ENCODE measurements around the gene TADA2A. TPM values are rescaled to one million over a fixed set of nuclear protein-coding genes. Genes with fewer than 3 reads are reported as not detected.

Gene TADA2A
- total RNA-seq, 1 donor from 2014 or later: 28.9 TPM

DNA sequence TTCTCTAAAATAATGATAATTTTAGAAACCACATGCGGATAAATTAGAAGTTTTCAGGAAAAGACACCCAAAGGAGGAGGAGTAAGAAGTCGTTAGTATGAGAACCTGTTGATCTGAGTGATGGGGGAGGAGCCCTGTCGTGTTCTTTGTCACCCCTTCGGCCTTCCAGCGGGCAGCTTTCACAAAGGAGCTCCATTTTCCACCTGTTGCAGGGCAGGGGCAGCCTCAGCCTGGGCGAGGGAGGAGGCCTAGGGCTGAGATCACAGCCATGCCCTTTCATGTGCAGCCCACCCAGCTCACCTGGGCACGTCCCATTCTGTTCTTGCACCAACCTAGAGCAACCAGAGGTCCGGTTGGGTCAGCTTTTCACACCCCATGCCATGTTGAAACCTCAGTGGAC lies 88.3 kb downstream of the TADA2A start:
- peak overlapping the region; percentile 34 for H3K27ac Mint-ChIP-seq
- H3K4me1 Mint-ChIP-seq: peaks cover 29% of the 10 kb centered on the region
- no peak for DNase-seq (ENCODE audit: low spot score in 2 of 2, unreplicated experiment in 2 of 2)
- TF ChIP-seq, protein P1, sequence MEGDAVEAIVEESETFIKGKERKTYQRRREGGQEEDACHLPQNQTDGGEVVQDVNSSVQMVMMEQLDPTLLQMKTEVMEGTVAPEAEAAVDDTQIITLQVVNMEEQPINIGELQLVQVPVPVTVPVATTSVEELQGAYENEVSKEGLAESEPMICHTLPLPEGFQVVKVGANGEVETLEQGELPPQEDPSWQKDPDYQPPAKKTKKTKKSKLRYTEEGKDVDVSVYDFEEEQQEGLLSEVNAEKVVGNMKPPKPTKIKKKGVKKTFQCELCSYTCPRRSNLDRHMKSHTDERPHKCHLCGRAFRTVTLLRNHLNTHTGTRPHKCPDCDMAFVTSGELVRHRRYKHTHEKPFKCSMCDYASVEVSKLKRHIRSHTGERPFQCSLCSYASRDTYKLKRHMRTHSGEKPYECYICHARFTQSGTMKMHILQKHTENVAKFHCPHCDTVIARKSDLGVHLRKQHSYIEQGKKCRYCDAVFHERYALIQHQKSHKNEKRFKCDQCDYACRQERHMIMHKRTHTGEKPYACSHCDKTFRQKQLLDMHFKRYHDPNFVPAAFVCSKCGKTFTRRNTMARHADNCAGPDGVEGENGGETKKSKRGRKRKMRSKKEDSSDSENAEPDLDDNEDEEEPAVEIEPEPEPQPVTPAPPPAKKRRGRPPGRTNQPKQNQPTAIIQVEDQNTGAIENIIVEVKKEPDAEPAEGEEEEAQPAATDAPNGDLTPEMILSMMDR (IDR thresholded peaks at IDR 0.05; ENCODE audit: unreplicated experiment): no peak
- H3K36me3 Mint-ChIP-seq: no peaks in the 10 kb centered on the region
- no peaks in the 10 kb centered on the region for H3K27me3 Mint-ChIP-seq (ENCODE audit: low read depth)
- no peaks in the 10 kb centered on the region for H3K9me3 Mint-ChIP-seq
- no peak overlapping the region for H3K4me3 Mint-ChIP-seq

DNA sequence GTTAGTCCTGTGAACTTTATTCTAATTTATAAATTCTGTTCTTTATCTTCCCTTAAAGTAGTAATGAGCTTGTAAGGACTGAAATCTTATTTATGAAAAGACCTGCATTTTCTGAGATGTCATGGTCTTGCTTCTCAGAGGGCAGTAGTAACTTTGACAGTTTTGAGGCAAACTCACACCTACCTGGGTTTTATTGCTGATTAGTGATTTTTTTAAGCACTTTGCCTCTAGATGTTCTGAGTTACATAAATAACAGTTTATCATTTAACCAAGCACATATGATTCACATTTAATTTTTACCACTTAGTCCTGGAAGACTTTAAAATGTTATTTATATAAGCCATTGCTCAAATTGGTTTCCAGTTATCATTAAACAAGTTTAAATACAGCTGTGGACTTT lies 93.7 kb downstream of the TADA2A start:
- Mint-ChIP-seq H3K27me3 (ENCODE audit: low read depth) (no peaks in the 10 kb centered on the region), H3K4me1 (no peaks in the 10 kb centered on the region), H3K36me3 (no peaks in the 10 kb centered on the region), H3K27ac (no peak overlapping the region), H3K9me3 (no peaks in the 10 kb centered on the region), H3K4me3 (no peak overlapping the region)
- no peak for DNase-seq (ENCODE audit: low spot score in 2 of 2, unreplicated experiment in 2 of 2)
- TF ChIP-seq, protein P1 (IDR thresholded peaks at IDR 0.05; ENCODE audit: unreplicated experiment): no peak

DNA sequence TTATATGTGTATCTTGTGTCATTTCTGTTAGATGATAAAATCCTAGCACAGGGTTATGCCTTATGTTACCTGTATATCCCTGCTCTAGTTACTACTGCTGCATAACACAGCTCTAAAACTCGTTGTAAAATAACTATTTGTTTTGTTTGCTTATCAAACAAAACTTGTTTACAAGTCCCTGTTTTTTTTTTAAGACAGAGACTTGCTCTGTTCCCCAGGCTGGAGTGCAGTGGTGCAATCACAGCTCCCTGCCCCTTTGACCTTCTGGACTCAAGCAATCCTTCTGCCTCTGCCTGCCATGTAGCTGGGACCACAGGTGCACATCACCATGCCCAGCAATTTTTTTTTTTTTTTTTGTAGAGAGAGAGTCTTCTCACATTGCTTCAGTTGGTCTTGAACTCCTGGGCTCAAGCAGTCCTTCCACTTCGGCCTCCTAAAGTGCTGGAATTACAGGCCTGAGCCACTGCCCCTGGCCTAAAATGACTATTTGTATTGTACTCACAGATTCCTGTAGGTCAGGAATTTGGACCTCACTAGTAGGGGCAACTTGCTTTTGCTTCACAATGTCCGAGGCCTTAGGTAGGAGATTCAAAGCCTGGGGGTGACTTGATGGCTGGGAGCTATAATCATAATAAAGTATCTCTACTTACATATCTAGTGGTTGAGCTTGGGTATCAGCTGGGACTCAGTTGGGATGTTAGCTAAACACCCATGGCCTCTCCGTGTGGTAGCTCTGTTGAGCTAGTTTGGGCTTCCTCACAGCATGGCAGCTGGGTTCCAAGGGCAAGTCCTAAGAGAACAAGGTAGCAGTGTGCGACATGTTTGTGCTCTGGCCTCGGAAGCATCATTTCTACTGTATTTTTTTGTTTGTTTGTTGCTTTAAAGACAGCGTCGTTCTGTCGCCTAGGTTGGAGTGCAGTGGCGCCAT lies 95.6 kb downstream of the TADA2A start:
- Mint-ChIP-seq H3K9me3 (no peaks in the 10 kb centered on the region), H3K4me1 (peaks cover 8% of the 10 kb centered on the region), H3K27me3 (ENCODE audit: low read depth) (no peaks in the 10 kb centered on the region), H3K4me3 (no peak overlapping the region), H3K27ac (no peak overlapping the region), H3K36me3 (no peaks in the 10 kb centered on the region)
- TF ChIP-seq, protein P1 (IDR thresholded peaks at IDR 0.05; ENCODE audit: unreplicated experiment): no peak
- DNase-seq (ENCODE audit: low spot score in 2 of 2, unreplicated experiment in 2 of 2): no peak

DNA sequence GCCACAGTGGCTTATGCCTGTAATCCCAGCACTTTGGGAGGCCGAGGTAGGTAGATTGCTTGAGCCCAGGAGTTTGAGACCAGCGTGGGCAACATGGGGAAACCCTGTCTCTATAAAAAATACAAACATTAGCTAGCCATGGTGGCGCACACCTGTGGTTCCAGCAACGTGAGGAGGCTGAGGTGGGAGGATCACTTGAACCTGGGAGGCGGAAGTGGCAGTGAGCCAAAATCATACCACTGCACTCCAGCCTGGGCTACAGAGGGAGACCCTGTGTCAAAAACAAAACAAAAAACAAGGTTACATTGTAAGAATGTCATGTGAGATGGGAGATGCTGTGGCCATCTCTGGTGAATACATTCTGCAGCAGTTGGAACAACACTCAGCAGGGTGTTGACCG lies 96.5 kb downstream of the TADA2A start:
- no peaks in the 10 kb centered on the region for H3K9me3 Mint-ChIP-seq
- TF ChIP-seq, protein P1 (IDR thresholded peaks at IDR 0.05; ENCODE audit: unreplicated experiment): no peak
- no peak for DNase-seq (ENCODE audit: low spot score in 2 of 2, unreplicated experiment in 2 of 2)
- H3K4me1 Mint-ChIP-seq: peaks cover 8% of the 10 kb centered on the region
- H3K27me3 Mint-ChIP-seq (ENCODE audit: low read depth): no peaks in the 10 kb centered on the region
- H3K27ac Mint-ChIP-seq: no peak overlapping the region
- no peaks in the 10 kb centered on the region for H3K36me3 Mint-ChIP-seq
- no peak overlapping the region for H3K4me3 Mint-ChIP-seq

DNA sequence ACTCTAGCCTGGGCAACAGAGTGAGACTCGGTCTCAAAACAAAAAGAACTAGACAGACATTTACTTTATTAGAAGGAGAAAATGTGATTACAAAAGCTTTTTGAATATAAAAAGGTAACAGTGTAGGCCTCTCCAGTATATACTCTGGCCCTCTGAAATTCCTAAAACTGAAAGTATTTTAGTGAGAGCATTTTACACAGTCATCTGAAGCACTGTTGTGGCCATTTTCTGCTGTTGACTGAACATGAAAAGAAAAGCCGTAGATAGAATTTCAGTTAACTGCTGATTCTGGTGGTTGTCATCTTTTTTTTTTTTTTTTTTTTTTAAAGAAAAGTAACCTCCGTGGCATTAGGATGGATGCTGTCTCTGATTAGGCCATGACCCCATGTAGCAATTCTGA lies 98.6 kb downstream of the TADA2A start:
- no peaks in the 10 kb centered on the region for H3K27me3 Mint-ChIP-seq (ENCODE audit: low read depth)
- no peaks in the 10 kb centered on the region for H3K9me3 Mint-ChIP-seq
- H3K27ac Mint-ChIP-seq: no peak overlapping the region
- TF ChIP-seq, protein P1 (IDR thresholded peaks at IDR 0.05; ENCODE audit: unreplicated experiment): no peak
- peaks cover 8% of the 10 kb centered on the region for H3K4me1 Mint-ChIP-seq
- peaks cover under 1% of the 10 kb centered on the region for H3K36me3 Mint-ChIP-seq
- H3K4me3 Mint-ChIP-seq: no peak overlapping the region
- no peak for DNase-seq (ENCODE audit: low spot score in 2 of 2, unreplicated experiment in 2 of 2)

All from mesothelial cell of epicardium (in vitro differentiated cells).